HG03439 (cell line): Measurements from ENCODE around the gene CLUH.
"Not testable (repeated sequence)": the region's sequence is repeated elsewhere in the genome, so short reads cannot be mapped to it uniquely, and the experiment has no call there.

ENCODE experiments used
- ATAC-seq: cut with Tn5 transposase; IDR thresholded peaks from one replicate; pipeline ENCODE4 v1.9.1; 2021; ENCODE audit warnings: mild to moderate bottlenecking, moderate library complexity; ENCODE audit not compliant: unreplicated experiment

CLUH gene

GRCh38 chr17:2690165-2691068 is 21.1 kb downstream of the CLUH start:
- no peak for ATAC-seq

- no peak for ATAC-seq
These were observed 22.0 kb downstream of the CLUH start for GRCh38 chr17:2689411-2690164.

- ATAC-seq, result no peak
These were observed 22.9 kb downstream of the CLUH start for GRCh38 chr17:2688351-2689342.

- ATAC-seq, result no peak
These were observed 24.5 kb downstream of the CLUH start for GRCh38 chr17:2687074-2687418.

- ATAC-seq, result no peak
These were observed 25.9 kb downstream of the CLUH start for GRCh38 chr17:2685696-2686095.

- ATAC-seq, result no peak
These were observed 27.0 kb downstream of the CLUH start for GRCh38 chr17:2684549-2684948.

GRCh38 chr17:2683912-2684311 is 27.7 kb downstream of the CLUH start:
- ATAC-seq, result no peak

- no peak for ATAC-seq
These were observed 29.2 kb downstream of the CLUH start for GRCh38 chr17:2682176-2682938.

GRCh38 chr17:2681650-2682049 is 29.9 kb downstream of the CLUH start:
- no peak for ATAC-seq

- ATAC-seq, result no peak
These were observed 30.6 kb downstream of the CLUH start for GRCh38 chr17:2680961-2681360.

- not testable (repeated sequence) for ATAC-seq
These were observed 32.3 kb downstream of the CLUH start for GRCh38 chr17:2679247-2679646.

- ATAC-seq, result no peak
These were observed 39.5 kb downstream of the CLUH start for GRCh38 chr17:2672026-2672425.

GRCh38 chr17:2660410-2660809 is 51.2 kb downstream of the CLUH start:
- ATAC-seq, result not testable (repeated sequence)

- ATAC-seq, result not testable (repeated sequence)
These were observed 52.2 kb downstream of the CLUH start for GRCh38 chr17:2659337-2659736.

- no peak for ATAC-seq
These were observed 55.3 kb downstream of the CLUH start for GRCh38 chr17:2656283-2656682.

- no peak for ATAC-seq
These were observed 56.0 kb downstream of the CLUH start for GRCh38 chr17:2655546-2655945.

- ATAC-seq, result not testable (repeated sequence)
These were observed 58.7 kb downstream of the CLUH start for GRCh38 chr17:2652911-2653310.

GRCh38 chr17:2649191-2649590 is 62.4 kb downstream of the CLUH start:
- ATAC-seq, result no peak

- ATAC-seq, result no peak
These were observed 63.6 kb downstream of the CLUH start for GRCh38 chr17:2647957-2648356.

GRCh38 chr17:2644971-2645370 is 66.6 kb downstream of the CLUH start:
- no peak for ATAC-seq
